AG04450 (cell line): ENCODE results near the gene TP53I3. TPM values are rescaled to one million over a fixed set of nuclear protein-coding genes. Genes with fewer than 3 reads are reported as not detected.

ENCODE experiments used
- CTCF ChIA-PET: fragments of 300-600, 350-600 bp; formaldehyde crosslinking; extraction: SDS; loops from one replicate; lab custom pipeline; 2022; ENCODE audit warnings: antibody characterized with exemption, inconsistent platforms; lab: Charles Lee
- POLR2A ChIA-PET: fragments of 350-600 bp; formaldehyde crosslinking; extraction: SDS; loops from one replicate; lab custom pipeline; 2021; ENCODE audit warnings: antibody characterized with exemption, inconsistent platforms; lab: Yijun Ruan, JAX
- DNase-seq: peaks from one replicate; pipeline ENCODE4 v3.0.0-alpha.2; 2011; ENCODE audit warnings: low read depth, low spot score
- H3K27ac ChIP-seq: one replicate; pipeline ENCODE4 v1.5.1; 2012; ENCODE audit warnings: low read depth, low read length, control low read depth
- H3K27me3 ChIP-seq: one replicate; pipeline ENCODE4 v1.6.0; 2012; ENCODE audit warnings: low read length; ENCODE audit not compliant: control insufficient read depth, insufficient read depth
- H3K4me3 ChIP-seq: 2 replicates; pipeline ENCODE4 v1.5.1; 2011; ENCODE audit warnings: mild to moderate bottlenecking, low read depth, low read length, control low read depth
- H3K9me3 ChIP-seq: 2 replicates; pipeline ENCODE4 v1.5.1; 2012; ENCODE audit warnings: low read length; ENCODE audit not compliant: control insufficient read depth, insufficient read depth
- polyA plus RNA-seq: library from polyadenylated mRNA; depleted of rRNA; stranded (reverse); fragments of >200 nt; gene quantifications from 2 replicates; pipeline ENCODE4 v1.2.3, GENCODE V29; 2011
- TF ChIP-seq, protein P1 (sequence below): IDR thresholded peaks from 2 replicates; pipeline ENCODE4 v1.5.1; 2011; ENCODE audit warnings: low read depth, low read length, control low read depth, inconsistent platforms

The TP53I3 gene
- polyA plus RNA-seq, 1 experiment: 44.6 TPM

DNA sequence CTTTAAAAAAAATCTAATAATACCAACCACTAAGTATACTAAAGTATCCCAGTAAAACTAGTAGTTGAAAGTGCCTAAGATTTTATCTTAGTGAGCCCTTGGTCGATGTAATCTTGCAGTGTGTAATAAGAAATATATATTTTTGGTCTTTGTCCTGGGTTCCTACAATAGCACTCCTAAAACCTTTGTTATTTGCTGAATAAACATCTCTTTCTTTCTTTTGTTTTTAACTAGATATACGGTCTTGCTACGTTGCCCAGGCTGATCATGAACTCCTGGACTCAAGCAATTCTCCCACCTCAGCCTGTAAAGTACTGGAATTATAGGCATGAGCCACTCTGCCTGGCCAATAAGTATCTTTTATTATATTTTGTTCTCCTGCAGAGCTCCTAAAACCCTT, 2.4 kb upstream of the TP53I3 start:
- POLR2A ChIA-PET: no interaction called here
- TF ChIP-seq, protein P1, sequence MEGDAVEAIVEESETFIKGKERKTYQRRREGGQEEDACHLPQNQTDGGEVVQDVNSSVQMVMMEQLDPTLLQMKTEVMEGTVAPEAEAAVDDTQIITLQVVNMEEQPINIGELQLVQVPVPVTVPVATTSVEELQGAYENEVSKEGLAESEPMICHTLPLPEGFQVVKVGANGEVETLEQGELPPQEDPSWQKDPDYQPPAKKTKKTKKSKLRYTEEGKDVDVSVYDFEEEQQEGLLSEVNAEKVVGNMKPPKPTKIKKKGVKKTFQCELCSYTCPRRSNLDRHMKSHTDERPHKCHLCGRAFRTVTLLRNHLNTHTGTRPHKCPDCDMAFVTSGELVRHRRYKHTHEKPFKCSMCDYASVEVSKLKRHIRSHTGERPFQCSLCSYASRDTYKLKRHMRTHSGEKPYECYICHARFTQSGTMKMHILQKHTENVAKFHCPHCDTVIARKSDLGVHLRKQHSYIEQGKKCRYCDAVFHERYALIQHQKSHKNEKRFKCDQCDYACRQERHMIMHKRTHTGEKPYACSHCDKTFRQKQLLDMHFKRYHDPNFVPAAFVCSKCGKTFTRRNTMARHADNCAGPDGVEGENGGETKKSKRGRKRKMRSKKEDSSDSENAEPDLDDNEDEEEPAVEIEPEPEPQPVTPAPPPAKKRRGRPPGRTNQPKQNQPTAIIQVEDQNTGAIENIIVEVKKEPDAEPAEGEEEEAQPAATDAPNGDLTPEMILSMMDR: no peak
- H3K4me3 ChIP-seq: no peak overlapping the region
- CTCF ChIA-PET: interaction anchor here (0.6 kb wide), 1 partner anchor 161 kb away, joined by 3 read pairs; no protein-coding TSS in a partner anchor
- H3K27me3 ChIP-seq: no peaks in the 10 kb centered on the region
- no peak overlapping the region for H3K27ac ChIP-seq
- DNase-seq: no peak
- H3K9me3 ChIP-seq: no peaks in the 10 kb centered on the region

DNA sequence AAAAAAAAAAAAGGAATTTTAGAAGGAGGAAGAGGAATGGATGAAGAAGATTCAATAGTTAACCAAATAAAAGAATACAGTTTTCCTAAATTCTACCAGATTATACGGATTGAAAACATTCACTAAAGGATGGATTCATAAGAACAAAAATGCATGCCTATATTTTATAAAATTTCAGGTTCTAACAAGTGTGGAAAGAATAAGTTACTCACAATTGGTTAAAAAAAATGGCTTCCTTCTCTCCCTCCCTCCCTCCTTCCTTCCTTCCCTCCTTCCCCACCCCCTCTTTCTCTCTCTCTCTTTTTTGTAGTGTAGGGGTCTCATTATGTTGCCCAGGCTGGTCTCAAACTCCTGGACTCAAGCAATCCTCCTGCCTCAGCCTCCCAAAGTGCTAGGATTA, 1.6 kb upstream of the TP53I3 start:
- TF ChIP-seq, protein P1: no peak
- Histone ChIP-seq H3K4me3 (no peak overlapping the region), H3K27ac (no peak overlapping the region), H3K9me3 (no peaks in the 10 kb centered on the region), H3K27me3 (no peaks in the 10 kb centered on the region)
- no peak for DNase-seq
- POLR2A ChIA-PET: no interaction called here
- CTCF ChIA-PET: no interaction called here

DNA sequence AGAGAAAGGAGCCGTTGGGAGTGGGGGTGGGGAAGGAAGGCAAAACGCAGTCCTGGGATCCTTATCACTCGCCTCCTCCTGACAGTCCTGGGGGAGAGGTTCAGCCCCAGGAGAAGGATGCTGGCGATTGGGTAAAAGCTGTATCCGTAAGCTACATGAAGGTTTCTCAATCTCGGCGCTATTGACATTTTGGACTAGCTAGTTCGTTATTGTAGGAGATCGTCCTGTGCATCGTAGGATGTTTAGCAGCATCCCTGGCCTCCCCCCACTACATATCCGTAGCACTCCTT, 511 bp upstream of the TP53I3 start:
- DNase-seq: peak; percentile 10
- H3K9me3 ChIP-seq: no peaks in the 10 kb centered on the region
- CTCF ChIA-PET: interaction anchor here (0.9 to 3.1 kb wide), 20 partner anchors 9 to 265 kb away, joined by 3 to 47 read pairs (median 4); partner anchors contain the start of genes ATAD2B and SF3B6
- TF ChIP-seq, protein P1: no peak
- POLR2A ChIA-PET: interaction anchor here (1.8 to 2.4 kb wide), 3 partner anchors 9 to 158 kb away, joined by 8 to 16 read pairs (median 10); partner anchors contain the start of genes ATAD2B, SF3B6 and UBXN2A
- peak overlapping the region; percentile 73 for H3K4me3 ChIP-seq
- H3K27ac ChIP-seq: peak overlapping the region; percentile 94
- H3K27me3 ChIP-seq: no peaks in the 10 kb centered on the region

DNA sequence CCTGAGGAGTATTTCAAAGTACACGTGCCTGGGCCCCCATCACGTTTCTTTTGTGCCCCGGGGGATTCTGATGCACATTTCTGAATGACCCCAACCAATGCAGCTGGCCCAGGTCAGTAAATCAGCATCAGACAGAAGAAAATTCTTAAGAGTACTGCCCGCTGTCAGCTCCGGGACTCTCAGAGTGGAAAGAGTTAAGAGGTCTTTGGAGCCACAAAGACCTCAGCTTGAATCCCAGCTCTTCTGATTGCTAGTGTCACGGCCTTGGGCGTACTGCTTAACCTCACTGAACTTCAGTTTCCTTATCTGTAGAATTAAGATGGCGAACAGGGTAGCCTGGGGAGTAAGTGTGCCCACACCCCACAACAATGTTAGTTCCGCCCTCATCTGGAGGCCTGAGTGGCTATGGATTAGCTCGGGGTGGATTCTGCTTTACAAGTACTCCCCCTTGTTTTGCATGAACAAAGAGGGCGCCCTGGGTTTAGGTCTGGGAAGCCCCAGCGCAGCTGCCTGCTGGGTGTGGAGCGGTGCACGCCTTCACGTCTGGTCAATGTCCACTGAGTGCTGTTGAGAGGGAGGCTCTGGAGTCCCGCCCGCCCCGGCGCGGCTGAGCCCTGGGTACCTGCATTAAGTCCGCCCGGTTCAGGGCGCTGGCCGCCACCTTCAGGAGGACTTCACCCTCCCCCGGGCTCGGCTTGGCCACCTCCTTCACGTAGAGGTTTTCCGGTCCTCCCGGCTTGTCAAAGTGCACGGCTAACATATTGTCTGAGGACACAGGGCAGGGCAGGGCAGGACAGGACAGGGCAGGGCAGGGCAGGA, 858 bp downstream of the TP53I3 start:
- Histone ChIP-seq H3K9me3 (no peaks in the 10 kb centered on the region), H3K4me3 (peak overlapping the region; percentile 73), H3K27me3 (no peaks in the 10 kb centered on the region), H3K27ac (peak overlapping the region; percentile 94)
- ChIA-PET CTCF (interaction anchor here (0.5 to 3.1 kb wide), 25 partner anchors 10 to 264 kb away, joined by 3 to 47 read pairs (median 6); partner anchors contain the start of genes ATAD2B and WDCP), POLR2A (interaction anchor here (0.6 to 2.4 kb wide), 12 partner anchors 8 to 260 kb away, joined by 3 to 16 read pairs (median 6); partner anchors contain the start of genes ATAD2B, FAM228B, FKBP1B and PFN4)
- TF ChIP-seq, protein P1: no peak; the same call in 1 of the 2 replicates
- DNase-seq: peak; percentile 66
